Stimulated activated CD8-positive, alpha-beta memory T cell treated with anti-CD3 and anti-CD28 coated beads, Interleukin-7, amount 100 ng/mL, for 4 hours (primary cell): ENCODE results near the gene NINJ1.

ENCODE experiments used
- DNase-seq, 2 donors: peaks; one replicate each; pipeline ENCODE4 v3.0.0-alpha.2; 2020; ENCODE audit warnings: low read depth in 2 of 2

NINJ1 gene

DNA sequence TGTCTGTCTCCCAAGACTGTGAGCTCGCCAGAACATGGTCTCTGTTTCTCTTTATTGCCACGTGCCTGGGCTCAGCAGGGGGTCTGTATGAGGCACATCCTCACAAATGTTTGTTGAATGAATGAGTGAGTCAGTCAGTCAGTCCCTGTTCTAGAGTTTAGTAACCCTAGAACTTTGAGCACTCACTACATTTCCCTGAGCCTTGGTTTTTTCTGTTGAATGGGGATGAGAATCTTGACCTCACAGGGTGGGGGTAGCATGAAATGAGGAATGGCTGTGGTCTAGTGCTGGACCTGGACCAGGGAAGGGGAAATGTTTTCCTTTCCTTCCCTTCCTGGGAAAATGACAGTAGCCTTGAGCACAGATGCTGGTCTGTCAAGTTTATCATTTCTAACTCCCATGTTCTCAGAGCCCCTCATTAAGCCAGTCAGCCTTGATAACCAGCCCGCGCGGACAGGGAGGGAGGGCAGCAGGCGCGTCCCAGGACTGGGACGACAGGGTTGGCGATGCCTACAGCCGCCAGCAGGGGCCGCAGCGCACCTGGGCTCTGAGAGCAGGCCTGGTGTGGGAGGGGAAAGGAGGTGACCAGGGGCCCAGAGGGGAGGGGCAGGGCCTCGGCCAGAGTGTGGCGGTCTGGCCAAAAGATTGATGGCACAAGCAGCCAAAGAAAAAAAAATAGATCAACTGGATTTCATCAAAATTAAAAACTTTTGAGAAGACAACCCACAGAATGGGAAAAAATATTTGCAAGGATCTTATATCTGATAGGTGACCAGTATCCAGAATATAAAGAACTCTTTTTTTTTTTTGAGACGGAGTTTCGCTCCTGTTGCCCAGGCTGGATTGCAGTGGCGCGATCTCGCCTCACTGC is 25.8 kb upstream of the NINJ1 start:
- peak; percentile 42 to 47 for DNase-seq

DNA sequence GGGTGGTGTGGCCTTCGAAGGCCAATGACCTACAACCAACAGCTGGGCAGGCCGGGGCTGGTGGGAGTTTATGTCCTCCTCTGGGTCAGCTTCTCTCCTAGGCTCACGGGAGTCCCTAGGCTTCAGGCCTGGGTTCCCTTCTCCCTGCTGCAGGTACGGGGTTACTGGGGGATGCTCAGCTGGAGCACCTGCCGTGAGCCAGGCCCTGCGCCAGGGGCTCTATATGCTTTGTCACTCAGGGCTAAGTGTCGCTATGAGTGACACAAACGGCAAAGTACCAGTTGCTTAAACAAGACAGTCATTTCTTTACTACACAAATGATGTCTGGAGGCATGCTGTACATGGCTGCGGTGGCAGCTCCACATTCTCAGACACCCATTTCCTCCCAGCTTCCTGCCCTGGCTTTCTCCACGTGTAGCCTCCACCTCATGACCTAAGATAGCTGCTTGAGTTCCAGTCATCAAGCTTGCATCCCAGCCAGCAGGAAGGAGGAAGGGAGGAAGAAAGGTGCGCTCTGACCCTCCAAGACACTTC is 22.5 kb upstream of the NINJ1 start:
- DNase-seq, result no peak

DNA sequence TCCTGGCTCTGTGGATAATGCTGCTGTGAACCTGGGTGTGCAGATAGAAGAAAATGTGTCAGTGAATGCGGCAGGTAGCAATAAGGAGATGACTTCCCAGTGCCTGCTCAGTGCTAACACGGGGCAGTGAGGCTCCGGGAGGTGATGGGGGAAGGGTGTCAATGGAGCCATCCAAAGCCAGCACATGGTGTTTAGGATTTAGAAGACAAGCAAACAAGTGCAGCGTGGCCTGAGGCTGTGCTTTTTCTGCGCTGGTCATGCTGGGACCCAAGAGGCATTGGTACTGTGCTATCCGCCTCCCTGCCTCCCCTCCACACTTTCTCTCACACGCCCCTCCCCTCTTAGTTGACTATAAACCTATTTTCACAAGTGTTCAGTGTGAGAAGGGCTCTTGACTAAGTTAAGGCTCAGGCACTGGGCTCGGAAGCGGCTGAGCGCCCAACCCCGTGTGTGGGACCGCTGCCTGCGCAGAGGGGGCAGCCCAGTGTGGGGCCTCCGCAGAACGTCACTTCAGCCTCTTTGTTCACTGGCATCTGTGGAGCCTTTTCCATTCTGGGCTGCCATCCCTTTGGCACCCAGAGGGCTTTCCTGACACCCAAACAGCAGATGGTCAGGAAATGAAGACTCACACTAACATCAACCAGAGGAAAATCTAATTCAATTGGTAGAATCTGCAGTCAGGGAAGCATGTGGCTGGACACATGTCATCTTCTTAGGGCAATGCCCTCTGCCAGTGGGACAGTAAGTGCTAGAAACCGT is 21.8 kb upstream of the NINJ1 start:
- no peak for DNase-seq

DNA sequence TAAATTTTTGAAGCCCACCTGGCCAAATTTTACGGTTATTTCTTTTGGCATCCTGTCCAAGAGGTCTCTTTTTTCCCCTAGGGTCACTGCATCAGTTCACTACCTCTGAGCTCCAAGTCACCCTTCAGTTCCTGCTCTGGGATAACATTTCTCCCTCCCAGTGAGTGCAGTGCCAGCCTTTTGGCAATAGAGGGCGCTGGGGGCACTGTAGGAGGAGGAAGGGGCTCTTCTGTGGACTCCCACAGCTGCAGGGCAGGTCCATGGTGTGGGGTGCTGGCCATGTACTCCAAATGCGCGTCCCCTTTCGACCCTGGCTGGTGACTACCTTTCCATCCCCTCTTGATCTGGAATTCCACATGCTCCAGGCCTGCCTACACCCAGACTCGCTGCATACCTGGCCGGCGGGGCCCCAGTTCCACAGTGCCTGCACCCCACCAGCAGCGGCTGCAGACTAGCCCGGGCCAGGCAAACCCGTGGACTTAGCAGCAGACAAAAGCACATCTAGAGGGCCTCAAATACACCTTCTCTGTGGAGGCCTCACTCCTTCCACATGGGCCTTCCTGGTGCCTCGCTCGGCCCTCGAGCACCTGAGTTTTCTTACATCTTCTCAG is 20.3 kb upstream of the NINJ1 start:
- no peak for DNase-seq

DNA sequence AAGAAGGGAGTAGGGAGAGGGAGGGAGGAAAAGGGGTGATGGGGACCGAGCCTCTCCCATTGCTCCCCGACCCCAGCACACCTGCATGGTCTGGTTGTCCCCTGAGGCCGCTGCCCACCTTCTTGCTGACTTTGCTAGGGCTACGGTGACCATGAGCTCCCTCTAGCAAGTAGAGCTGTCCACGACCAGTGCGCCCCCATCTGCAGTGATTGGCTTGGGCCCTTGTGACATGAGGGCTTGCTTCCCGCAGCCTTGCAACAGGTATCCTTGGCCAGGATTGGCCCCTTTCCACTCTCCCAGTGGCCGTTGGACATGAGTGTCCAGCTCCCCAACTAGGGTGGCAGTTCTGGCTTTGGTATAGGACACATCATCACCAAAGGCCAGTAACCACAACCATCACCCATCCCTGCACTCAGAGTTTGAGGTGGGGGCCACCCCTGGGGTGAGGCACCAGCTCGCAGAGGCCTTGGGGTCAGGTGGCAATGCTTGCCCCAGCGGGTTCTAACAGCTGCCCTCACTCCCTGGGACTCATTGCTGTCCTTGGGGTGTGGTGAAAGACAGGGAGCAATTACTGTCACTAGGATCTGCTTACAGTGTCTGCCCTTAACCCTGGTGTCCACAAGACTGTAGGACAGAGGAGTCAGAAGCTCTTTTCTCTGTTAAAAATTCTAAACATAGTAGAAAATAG is 17.2 kb upstream of the NINJ1 start:
- DNase-seq, result no peak

DNA sequence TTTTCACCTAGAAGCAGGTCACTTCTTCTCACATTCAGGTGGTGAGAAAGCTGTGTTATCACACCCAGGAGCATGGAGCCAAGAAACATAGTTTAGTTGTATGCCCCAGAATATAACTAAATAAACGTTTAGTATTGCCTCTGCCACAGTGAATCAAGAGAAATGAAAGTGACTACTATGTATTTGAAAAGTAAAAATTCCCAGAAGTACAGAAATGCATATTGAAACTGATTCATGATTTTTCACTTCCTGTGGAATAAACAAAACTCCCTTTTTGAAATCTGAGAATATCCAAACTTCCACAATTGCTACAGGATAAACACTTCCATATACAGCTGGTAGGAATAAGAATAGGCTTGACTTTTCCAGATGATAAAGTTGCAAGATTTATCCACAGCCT is 15.3 kb upstream of the NINJ1 start:
- no peak for DNase-seq

DNA sequence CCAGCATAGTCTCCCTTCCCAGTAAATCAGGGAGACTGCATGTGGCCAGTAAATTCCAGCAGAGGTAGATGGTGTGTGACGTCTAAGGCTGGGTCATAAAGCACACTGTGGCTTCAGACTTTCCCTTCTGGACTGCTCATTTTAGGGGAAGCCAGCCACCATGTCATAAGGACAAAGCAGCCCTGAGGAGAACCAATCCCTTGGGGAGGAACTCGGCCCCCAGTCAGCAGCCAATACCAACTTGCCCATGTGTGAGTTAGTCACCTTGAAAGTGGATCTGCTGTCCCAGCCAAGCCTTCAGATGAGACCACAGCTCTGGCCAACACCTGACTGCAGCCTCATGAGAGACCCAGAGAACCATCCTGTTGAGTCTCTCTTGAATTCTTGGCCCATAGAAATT is 14.7 kb upstream of the NINJ1 start:
- no peak for DNase-seq

DNA sequence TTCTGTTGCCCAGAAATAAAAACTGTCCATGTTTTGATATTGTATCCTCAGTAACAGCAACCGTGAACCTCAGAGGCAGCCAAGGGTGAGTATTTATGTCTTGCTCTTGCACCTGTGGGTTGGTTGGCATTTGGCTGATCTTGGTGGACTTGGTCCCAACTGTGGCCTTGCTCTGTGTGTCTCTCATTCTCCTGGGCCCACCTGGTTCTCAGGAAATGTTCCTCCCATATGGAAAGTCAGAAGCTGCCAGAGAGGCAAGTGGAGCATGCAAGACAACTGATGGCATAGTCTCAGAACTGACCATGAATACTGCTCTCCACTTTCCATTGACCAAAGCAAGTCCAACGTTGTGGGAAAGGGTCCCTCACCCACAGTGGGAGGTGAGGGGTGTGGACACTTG is 13.6 kb upstream of the NINJ1 start:
- no peak for DNase-seq

DNA sequence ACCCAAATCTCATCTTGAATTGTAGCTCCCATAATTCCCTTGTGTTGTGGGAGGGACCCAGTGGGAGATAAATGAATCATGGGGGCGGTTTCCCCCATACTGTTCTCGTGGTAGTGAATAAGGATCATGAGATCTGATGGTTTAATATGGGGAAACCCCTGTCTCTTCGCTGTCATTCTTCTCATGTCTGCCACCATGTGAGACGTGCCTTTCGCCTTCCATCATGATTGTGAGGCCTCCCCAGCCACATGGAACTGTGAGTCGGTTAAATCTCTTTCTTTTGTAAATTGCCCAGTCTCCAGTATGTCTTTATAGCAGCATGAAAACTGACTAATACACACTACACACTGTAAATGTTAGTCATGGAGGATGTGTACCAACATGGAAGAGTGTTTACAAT is 12.6 kb upstream of the NINJ1 start:
- peak; percentile 26 to 35 for DNase-seq

DNA sequence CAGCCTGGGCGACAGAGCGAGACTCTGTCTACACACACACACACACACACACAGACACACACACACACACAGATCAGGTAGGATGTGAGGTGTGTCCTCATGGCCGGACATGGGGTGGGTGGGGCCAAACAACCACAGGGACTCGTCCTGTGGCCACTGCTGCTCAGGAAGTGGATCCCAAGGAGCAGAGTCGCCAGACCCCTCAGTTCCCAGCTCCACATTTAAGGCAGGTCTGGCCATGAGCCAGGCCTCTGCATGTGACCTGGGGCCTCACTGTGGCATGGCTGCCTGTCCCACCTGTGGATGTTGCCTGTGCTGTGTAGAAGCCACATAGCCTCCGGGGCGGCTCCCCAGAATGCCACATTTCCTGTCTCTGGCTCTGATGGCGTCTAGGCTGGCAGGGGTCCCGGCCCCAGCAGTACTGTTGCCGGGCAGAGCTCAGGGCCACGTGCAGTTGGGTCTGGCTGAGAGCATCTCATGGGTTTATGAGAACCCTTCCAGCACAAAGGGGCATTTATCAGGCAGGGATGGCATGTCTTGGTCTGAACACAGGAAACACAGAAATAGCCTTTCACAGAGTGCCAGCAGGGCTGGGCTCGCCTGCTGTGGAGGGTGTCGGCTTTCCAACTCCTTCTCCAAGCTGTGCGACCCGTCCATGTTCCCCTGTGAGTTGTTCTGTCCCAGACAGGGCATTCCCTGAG is 9.9 kb upstream of the NINJ1 start:
- DNase-seq, result no peak

DNA sequence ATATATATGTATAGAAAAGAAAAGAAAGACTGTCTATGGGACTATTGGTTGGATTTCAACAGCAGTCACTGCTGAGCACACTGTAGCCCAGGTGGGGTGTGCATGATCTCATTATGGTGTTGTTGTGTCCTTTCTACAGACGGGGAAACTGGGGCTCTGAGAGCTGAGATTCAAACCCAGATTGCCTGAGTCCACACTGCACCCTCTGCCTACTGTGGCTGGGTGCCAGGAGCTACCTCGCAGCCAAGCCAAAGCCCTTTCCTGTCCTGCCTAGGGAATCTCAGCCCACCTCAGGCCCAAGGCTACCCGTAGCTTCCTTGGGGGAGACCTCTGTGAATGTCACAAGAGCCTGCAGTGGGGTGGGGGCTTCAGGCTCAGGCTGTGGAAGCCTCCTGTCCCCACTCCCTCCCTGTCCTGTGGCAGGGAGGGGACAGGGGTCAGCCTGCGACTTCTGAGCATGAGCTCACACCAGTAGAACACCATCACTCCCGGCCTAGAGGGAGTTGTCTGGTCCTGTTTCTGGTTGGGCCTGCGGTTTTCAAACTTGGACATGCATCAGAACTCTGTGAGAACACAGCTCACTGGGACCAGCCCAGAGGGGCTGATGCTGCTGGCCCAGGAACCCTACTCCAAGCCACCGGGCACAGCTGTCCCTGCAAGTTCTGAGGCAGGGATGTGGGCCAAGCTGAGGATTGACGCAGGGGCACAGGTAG is 7.9 kb upstream of the NINJ1 start:
- no peak for DNase-seq

DNA sequence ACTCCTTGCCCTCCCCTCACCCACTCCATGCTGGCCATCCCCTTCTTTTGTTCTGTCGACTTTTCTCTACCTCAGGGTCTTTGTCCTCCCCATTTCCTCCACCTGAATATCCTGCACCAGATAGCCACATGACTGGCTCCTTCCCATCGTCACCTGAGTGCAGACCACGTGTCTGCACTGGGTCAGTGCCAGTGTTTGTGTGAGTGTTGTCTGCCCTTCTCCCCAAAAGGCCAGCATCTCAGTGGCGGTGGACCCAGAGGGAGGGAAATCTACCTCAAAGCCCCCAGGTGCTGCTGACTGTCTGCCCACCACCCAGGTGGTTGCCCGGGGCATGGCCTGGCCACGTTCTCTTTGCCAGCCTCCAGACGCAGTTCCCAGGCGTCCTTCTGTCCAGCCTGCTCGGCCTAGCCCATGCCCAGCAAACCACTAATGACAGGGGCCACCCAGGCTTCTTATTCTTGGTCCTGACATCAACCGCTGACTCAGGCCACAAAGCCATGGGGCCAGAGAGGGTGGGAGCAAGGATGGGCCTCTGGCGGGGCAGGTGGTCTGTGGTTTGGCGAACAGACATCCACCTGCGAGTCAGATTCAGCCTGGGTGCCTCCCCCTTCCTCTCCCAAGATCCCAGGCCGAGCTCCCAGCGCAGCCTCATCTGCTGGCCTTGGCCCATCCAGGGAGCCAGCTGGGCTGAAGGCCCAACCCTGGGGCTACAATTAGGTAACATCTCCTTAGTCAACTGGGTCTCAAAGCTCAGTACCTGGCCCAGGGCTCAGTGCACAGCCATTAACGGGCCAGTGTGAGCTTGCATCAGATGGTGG is 5.5 kb upstream of the NINJ1 start:
- DNase-seq, result no peak

DNA sequence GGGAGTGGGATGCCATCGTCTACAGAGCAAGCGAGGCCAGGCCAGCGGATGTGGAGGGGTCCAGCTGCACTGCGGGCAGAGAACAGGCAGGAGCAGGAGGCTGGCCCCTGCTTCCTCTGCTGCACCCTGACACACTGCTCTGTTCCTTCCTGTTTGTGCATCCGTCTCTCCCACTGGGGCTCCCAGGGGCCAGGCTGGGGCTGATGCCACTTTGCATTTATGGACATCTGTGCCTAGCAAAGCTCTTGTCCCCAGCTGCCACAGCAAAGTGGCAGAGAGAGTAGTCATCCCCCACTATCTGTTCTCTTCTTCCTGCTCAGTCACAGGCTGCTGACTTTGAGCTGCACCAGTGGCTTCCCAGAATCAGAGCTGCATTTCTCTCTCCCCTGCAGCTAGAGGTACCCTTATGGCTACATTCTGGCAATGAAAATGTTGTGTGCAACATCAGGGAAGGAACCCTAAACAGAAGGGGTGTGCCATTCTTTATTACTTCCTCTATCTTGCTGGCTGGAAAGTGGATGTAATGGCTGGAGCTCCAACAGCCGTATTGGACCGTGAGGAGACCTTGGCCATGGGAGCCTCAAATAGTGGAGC is 4.2 kb upstream of the NINJ1 start:
- no peak for DNase-seq

DNA sequence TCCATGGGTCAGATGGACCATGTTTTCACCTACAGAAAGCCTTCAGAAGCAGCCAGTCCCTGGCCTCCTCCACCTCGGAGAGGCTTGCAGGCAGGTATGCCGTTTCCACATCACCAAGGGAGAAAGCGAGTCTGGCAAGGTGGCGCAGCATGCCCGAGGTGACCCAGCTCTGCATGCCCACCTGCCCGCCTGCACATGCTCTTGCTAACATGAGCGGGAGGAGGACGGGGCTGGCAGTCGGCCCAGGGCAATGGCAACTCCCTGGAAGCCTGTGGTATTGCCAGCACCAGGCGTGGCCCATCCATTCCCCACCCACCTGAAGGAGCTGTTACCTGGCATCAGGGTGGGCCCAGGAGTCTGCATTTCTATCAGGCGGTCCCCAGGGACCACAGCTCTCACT is 3.3 kb upstream of the NINJ1 start:
- DNase-seq, result no peak

DNA sequence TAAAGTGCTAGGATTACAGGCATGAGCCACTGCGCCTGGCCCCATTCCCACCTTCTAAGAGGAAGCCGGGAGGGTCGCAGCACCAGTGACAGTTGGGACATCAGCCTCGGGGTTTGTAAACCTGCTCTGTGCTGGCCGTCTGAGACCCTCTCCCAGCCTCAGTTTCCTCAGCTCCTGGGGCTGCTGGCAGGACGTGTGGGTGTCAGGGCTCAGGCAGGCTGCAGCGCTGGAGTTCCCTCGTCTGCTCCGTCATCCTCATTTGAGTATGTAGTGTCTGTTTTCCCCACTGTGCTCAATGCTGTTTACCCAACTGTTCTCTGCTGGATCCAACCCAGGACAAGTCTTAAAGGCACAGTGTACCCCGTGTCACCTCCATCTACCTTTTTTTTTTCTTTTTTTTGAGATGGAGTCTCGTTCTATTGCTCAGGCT is 2.0 kb upstream of the NINJ1 start:
- no peak for DNase-seq

DNA sequence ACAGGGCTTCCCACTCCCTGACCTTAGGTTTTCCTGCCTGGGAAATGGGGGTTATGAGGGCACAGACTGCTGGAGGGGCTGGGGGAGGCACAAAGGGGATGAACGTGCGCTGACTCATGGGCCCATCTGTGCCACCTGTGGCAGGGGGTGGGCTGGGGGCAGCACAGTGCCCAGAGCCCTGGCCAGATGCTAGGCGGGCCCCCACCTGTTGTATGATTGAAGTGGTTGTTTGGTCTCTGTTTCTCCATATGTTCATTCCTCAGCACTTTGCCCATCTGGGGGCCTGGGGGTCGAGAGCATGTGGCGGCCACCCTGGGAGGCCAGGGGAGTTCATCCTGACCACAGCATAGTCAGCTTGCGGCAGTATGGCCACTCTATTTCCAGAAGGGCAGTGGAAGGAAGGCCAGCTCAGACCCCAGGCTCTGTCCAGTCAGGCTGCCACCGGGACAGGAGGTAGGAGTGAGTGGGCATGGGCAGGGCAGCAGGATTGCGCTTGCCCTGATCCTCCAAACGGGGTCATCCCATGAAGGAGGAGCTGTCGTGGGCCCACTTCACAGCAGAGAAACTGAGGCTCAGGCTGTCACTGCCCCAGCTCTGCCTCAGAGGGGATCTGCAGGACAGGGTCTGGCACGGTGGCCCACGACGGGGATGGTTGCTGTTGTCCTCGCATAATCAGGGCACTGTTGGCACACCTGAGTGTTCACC is 841 bp upstream of the NINJ1 start:
- no peak for DNase-seq

DNA sequence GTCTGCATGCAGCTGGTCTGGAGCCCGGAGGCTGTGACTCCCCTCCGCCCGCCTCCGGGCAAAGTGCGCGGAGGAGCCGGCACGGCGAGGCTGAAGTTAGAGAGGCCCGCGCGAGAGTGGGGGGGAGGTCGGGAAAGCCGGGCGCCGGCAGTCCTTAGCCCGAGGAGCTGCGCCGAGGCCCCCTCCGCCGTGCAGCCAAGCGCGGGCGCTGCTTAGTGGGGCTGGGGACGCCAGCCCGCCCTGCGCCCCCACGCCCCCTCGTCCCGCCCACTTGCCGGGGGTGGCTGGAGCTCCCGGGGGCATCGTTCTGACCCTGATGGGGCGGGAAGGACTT is 403 bp downstream of the NINJ1 start:
- peak in 1 of 2 donors; percentile 46 for DNase-seq

DNA sequence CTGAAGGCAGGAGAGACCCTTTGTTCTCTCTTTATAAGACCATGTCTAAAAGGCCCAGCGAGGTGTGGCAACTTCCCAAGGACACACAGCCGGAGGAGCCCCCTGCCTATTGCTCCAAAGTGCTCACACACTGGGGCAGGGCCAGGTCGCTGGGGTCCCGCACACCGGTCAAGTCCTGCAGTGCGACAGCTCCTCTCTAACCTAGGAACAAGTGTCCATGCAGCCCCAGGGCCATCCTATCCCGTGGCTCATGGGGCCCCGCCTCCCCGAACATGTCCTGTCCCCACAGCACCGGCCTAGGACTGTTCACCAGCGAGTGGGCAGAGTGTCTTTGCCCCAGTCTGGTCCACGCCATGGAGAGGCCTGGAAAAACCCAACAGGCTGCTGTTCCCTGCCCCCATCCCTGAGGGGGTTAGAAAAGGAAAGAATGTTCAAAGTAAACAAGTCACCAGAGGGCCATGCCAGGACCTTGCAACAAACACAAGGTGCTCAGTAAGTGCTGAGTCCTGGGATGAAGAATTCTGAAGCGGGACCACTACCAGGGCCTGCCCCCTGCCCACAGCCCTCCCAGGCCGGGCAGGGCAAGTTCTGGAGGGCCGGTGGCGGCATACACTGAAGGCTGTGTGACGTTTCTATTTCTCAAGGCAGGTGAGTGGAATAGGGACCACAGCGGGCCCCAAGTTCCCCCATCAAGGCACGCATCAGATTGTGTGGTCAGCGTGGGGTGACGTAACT is 938 bp downstream of the NINJ1 start:
- DNase-seq, result no peak
